T-helper 2 cell treated with Interferon-gamma antibody and Interleukin-4, amounts not matched to agents 100 ng/mL and 5 ng/mL, for 36 hours (primary cell): ENCODE data around the gene NBPF11. TPM values are rescaled to one million over a fixed set of nuclear protein-coding genes. Genes with fewer than 3 reads are reported as not detected.

Experiments
- total RNA-seq: library from RNA; stranded (reverse); gene quantifications from 2 replicates; pipeline ENCODE4 v1.2.3, GENCODE V29; 2022

Gene NBPF11
- total RNA-seq, 1 donor from 2014 or later, result 10.1 TPM

Other genes with a start within 250 kb of the NBPF11 start
- gene GJA8, start 249.5 kb downstream of the NBPF11 start, total RNA-seq, result not detected in 2 replicates
- 20.7 and 27.0 TPM in 2 replicates for gene GPR89B, start 223.9 kb downstream of the NBPF11 start, total RNA-seq